Smooth muscle cell (in vitro differentiated cells): ENCODE measurements around the gene MRPS11. TPM values are rescaled to one million over a fixed set of nuclear protein-coding genes. Genes with fewer than 3 reads are reported as not detected.

ENCODE experiments used
- DNase-seq: peaks from one replicate; lab custom pipeline; 2025; ENCODE audit not compliant: unreplicated experiment; lab: John Stamatoyannopoulos, UW
- H2AFZ ChIP-seq: fragments of 200-600 bp; sonication (generic); 2 replicates; pipeline ENCODE4 v1.6.0; 2016; ENCODE audit warnings: antibody characterized with exemption, low read depth, mild to moderate bottlenecking
- H3F3A ChIP-seq: fragments of 200-600 bp; sonication (generic); 2 replicates; pipeline ENCODE4 v1.6.0; 2017; ENCODE audit warnings: antibody characterized with exemption, low read depth
- H3K27ac ChIP-seq: fragments of 200-600 bp; sonication (generic); 2 replicates; pipeline ENCODE4 v1.5.1; 2016; ENCODE audit warnings: low read depth, mild to moderate bottlenecking
- H3K27me3 ChIP-seq: fragments of 200-600 bp; sonication (generic); 2 replicates; pipeline ENCODE4 v1.6.1; 2016; ENCODE audit warnings: low read depth, mild to moderate bottlenecking
- H3K36me3 ChIP-seq: fragments of 200-600 bp; sonication (generic); 2 replicates; pipeline ENCODE4 v1.5.1; 2016; ENCODE audit warnings: low read depth
- H3K4me1 ChIP-seq: fragments of 200-600 bp; sonication (generic); 2 replicates; pipeline ENCODE4 v1.5.1; 2016; ENCODE audit warnings: low read depth
- H3K4me2 ChIP-seq: fragments of 200-600 bp; sonication (generic); 2 replicates; pipeline ENCODE4 v1.6.0; 2016; ENCODE audit warnings: mild to moderate bottlenecking
- H3K4me3 ChIP-seq: fragments of 200-600 bp; sonication (generic); 2 replicates; pipeline ENCODE4 v1.5.1; 2016; ENCODE audit warnings: mild to moderate bottlenecking
- H3K79me2 ChIP-seq: fragments of 200-600 bp; sonication (generic); 2 replicates; pipeline ENCODE4 v1.6.0; 2016; ENCODE audit warnings: low read depth, mild to moderate bottlenecking
- H3K9ac ChIP-seq: fragments of 200-600 bp; sonication (generic); 2 replicates; pipeline ENCODE4 v1.6.0; 2016; ENCODE audit warnings: low read depth
- H3K9me3 ChIP-seq: fragments of 200-600 bp; sonication (generic); replicated peaks from 2 replicates; pipeline ENCODE4 v1.5.1; 2016; ENCODE audit warnings: low read depth
- H4K20me1 ChIP-seq: fragments of 200-600 bp; sonication (generic); 2 replicates; pipeline ENCODE4 v1.6.0; 2016; ENCODE audit warnings: low read depth
- WGBS: methylation state at CpG from one replicate; pipeline ENCODE4 v1.1.7; 2016; ENCODE audit warnings: low lambda C conversion rate; 5-methylcytosine and 5-hydroxymethylcytosine counted together
- polyA plus RNA-seq: library from polyadenylated mRNA; unstranded; fragments of >200 nt; fragmentation: Nextera tagmentation; extraction: Ambion mirVana; gene quantifications from 2 replicates; pipeline ENCODE4 v1.2.1, GENCODE V29; 2016
- total RNA-seq: library from RNA; depleted of rRNA; stranded (reverse); fragments of >200 nt; gene quantifications from 2 replicates; pipeline ENCODE4 v1.2.3, GENCODE V29; 2014
- TF ChIP-seq, protein P1 (sequence below): fragments of 200-600 bp; sonication (generic); IDR thresholded peaks from 2 replicates; pipeline ENCODE4 v1.5.1; 2017; ENCODE audit warnings: borderline replicate concordance, mild to moderate bottlenecking, antibody characterized with exemption; ENCODE audit not compliant: insufficient read depth, poor library complexity, severe bottlenecking

MRPS11 gene
- total and polyA plus RNA-seq, 2 experiments from 2014 or later, result 39.1 to 69.1 TPM

GRCh38 chr15:88493844-88494243 lies 26.3 kb downstream of the MRPS11 start:
- TF ChIP-seq, protein P1, sequence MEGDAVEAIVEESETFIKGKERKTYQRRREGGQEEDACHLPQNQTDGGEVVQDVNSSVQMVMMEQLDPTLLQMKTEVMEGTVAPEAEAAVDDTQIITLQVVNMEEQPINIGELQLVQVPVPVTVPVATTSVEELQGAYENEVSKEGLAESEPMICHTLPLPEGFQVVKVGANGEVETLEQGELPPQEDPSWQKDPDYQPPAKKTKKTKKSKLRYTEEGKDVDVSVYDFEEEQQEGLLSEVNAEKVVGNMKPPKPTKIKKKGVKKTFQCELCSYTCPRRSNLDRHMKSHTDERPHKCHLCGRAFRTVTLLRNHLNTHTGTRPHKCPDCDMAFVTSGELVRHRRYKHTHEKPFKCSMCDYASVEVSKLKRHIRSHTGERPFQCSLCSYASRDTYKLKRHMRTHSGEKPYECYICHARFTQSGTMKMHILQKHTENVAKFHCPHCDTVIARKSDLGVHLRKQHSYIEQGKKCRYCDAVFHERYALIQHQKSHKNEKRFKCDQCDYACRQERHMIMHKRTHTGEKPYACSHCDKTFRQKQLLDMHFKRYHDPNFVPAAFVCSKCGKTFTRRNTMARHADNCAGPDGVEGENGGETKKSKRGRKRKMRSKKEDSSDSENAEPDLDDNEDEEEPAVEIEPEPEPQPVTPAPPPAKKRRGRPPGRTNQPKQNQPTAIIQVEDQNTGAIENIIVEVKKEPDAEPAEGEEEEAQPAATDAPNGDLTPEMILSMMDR, result no peak
- H3K9me3 ChIP-seq, result no peaks in the 10 kb centered on the region
- no peaks in the 10 kb centered on the region for H3K79me2 ChIP-seq
- no peak overlapping the region for H2AFZ ChIP-seq
- H3F3A ChIP-seq, result no peaks in the 10 kb centered on the region
- no peaks in the 10 kb centered on the region for H4K20me1 ChIP-seq
- no peaks in the 10 kb centered on the region for H3K4me1 ChIP-seq
- no peak overlapping the region for H3K4me3 ChIP-seq
- H3K4me2 ChIP-seq, result no peak overlapping the region
- H3K9ac ChIP-seq, result no peak overlapping the region
- DNase-seq, result no peak
- 91% methylated on average over 10 of the region's 10 CpGs for WGBS
- no peak overlapping the region for H3K27ac ChIP-seq
- no peaks in the 10 kb centered on the region for H3K27me3 ChIP-seq
- no peaks in the 10 kb centered on the region for H3K36me3 ChIP-seq

GRCh38 chr15:88497109-88497765 lies 29.7 kb downstream of the MRPS11 start:
- Histone ChIP-seq H3K27me3 (no peaks in the 10 kb centered on the region), H3K9ac (no peak overlapping the region), H3K27ac (no peak overlapping the region), H3K9me3 (no peaks in the 10 kb centered on the region), H3K4me1 (no peaks in the 10 kb centered on the region), H3K4me2 (no peak overlapping the region), H2AFZ (no peak overlapping the region), H3K4me3 (no peak overlapping the region), H3K79me2 (no peaks in the 10 kb centered on the region), H3K36me3 (no peaks in the 10 kb centered on the region), H3F3A (no peaks in the 10 kb centered on the region), H4K20me1 (no peaks in the 10 kb centered on the region)
- 89% methylated on average over 11 of the region's 11 CpGs for WGBS
- no peak for DNase-seq
- TF ChIP-seq, protein P1, result no peak

- H3K4me3 ChIP-seq, result no peak overlapping the region
- no peaks in the 10 kb centered on the region for H3K36me3 ChIP-seq
- H3K9me3 ChIP-seq, result no peaks in the 10 kb centered on the region
- no peak overlapping the region for H3K9ac ChIP-seq
- no peak overlapping the region for H3K4me2 ChIP-seq
- TF ChIP-seq, protein P1, result no peak
- H3F3A ChIP-seq, result no peaks in the 10 kb centered on the region
- no peaks in the 10 kb centered on the region for H3K79me2 ChIP-seq
- no peak overlapping the region for H2AFZ ChIP-seq
- H3K27ac ChIP-seq, result no peak overlapping the region
- no peaks in the 10 kb centered on the region for H3K27me3 ChIP-seq
- H4K20me1 ChIP-seq, result no peaks in the 10 kb centered on the region
- no peak for DNase-seq
- no peaks in the 10 kb centered on the region for H3K4me1 ChIP-seq
- WGBS, result 84% methylated on average over 3 of the region's 3 CpGs
These were observed 31.5 kb downstream of the MRPS11 start for GRCh38 chr15:88498996-88499395.

GRCh38 chr15:88504445-88504844 lies 36.9 kb downstream of the MRPS11 start:
- WGBS, result 80% methylated on average over 1 of the region's 1 CpG
- no peaks in the 10 kb centered on the region for H3K4me1 ChIP-seq
- H3K9ac ChIP-seq, result no peak overlapping the region
- no peak overlapping the region for H3K4me3 ChIP-seq
- H3F3A ChIP-seq, result no peaks in the 10 kb centered on the region
- H3K9me3 ChIP-seq, result no peaks in the 10 kb centered on the region
- no peaks in the 10 kb centered on the region for H3K27me3 ChIP-seq
- H2AFZ ChIP-seq, result no peak overlapping the region
- H3K79me2 ChIP-seq, result no peaks in the 10 kb centered on the region
- TF ChIP-seq, protein P1, result no peak
- no peak overlapping the region for H3K4me2 ChIP-seq
- H3K36me3 ChIP-seq, result no peaks in the 10 kb centered on the region
- no peak overlapping the region for H3K27ac ChIP-seq
- DNase-seq, result no peak
- H4K20me1 ChIP-seq, result no peaks in the 10 kb centered on the region
